Coronary artery (tissue), 2 donors: ENCODE data around the gene PLPPR5.

Experiments used
- DNase-seq: peaks from one replicate; pipeline ENCODE4 v3.0.0-alpha.2; 2017; ENCODE audit warnings: low spot score
- H3K27ac ChIP-seq, 2 donors: fragments of 200-600 bp; sonication (generic); one replicate each; pipeline ENCODE4 v1.5.1; 2016 to 2019
- H3K4me3 ChIP-seq: fragments of 200-600 bp; sonication (generic); 2 replicates; pipeline ENCODE4 v1.5.1; 2016; ENCODE audit warnings: mild to moderate bottlenecking, moderate library complexity
- TF ChIP-seq, protein P1 (sequence below): fragments of 200-600 bp; sonication (generic); IDR thresholded peaks from one replicate; pipeline ENCODE4 v1.5.1; 2019; ENCODE audit warnings: antibody characterized with exemption

The PLPPR5 gene

DNA sequence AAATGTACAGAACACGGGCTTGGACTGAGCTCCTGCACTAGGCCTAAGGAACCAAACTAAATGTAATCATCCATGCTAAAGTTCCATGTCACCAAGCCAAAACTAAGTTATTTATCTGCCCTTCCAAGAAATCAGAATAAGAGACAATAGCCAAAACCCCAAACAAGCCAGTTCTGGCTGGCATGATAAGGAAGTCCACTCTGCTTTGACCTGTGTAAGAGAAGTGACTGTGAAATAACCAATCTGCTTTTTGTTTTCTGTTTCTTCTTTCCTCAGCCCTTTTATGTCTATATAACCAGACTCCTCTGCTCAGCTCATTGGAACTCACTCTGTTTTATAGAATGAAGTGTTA, 15.1 kb downstream of the PLPPR5 start:
- TF ChIP-seq, protein P1, sequence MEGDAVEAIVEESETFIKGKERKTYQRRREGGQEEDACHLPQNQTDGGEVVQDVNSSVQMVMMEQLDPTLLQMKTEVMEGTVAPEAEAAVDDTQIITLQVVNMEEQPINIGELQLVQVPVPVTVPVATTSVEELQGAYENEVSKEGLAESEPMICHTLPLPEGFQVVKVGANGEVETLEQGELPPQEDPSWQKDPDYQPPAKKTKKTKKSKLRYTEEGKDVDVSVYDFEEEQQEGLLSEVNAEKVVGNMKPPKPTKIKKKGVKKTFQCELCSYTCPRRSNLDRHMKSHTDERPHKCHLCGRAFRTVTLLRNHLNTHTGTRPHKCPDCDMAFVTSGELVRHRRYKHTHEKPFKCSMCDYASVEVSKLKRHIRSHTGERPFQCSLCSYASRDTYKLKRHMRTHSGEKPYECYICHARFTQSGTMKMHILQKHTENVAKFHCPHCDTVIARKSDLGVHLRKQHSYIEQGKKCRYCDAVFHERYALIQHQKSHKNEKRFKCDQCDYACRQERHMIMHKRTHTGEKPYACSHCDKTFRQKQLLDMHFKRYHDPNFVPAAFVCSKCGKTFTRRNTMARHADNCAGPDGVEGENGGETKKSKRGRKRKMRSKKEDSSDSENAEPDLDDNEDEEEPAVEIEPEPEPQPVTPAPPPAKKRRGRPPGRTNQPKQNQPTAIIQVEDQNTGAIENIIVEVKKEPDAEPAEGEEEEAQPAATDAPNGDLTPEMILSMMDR = no peak
- no peak for DNase-seq
- Histone ChIP-seq H3K27ac (no peak overlapping the region), H3K4me3 (no peak overlapping the region)

DNA sequence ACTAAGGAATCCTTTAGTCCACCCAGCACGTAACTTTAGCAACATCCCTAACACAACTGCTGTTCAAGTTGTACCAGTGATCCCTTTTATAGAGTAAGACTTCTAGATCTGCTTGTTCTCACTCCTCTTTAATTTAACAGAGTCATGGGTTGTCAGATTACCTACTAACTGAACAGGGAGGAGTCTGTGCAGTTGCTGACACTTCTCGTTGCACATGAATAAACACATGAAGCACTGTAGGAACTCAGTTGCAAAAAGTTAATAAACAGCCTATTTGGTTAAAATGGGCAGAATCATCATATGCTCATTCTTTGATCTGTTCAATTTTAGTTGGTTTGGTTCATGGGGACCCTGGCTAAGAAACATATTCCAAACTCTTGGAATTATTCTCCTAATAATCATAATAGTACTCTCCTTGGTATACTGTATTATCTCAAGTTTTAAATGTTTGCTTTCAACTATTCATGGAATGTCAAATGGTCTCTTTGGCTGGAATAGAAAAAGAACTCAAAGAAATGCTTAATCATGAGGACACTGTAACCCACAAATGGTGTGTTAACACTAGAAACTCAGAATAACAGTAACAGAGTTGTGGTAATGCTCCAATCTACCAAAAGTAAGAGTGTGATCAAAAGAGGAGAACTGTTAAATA, 15.6 kb downstream of the PLPPR5 start:
- no peak overlapping the region for H3K27ac ChIP-seq
- TF ChIP-seq, protein P1 = no peak
- DNase-seq = no peak
- no peak overlapping the region for H3K4me3 ChIP-seq

DNA sequence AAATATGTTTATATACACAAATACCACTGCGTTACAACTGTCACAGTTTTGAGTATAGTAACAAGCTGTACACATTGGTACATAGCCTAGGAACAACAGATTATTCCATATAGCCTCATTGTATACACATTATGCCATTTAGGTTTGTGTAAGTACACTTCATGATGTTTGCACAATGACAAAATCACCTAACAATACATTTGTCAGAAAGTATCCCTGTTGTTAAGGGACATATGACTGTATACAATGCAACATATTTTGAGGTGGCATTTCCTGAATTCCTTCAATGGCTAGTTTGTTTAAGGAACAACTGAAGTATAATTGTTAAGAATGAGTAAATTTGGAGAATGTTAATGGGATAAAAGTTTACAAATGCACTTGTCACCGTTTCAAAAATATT, 19.0 kb downstream of the PLPPR5 start:
- Histone ChIP-seq H3K4me3 (no peak overlapping the region), H3K27ac (no peak overlapping the region)
- TF ChIP-seq, protein P1 = no peak
- DNase-seq = no peak

DNA sequence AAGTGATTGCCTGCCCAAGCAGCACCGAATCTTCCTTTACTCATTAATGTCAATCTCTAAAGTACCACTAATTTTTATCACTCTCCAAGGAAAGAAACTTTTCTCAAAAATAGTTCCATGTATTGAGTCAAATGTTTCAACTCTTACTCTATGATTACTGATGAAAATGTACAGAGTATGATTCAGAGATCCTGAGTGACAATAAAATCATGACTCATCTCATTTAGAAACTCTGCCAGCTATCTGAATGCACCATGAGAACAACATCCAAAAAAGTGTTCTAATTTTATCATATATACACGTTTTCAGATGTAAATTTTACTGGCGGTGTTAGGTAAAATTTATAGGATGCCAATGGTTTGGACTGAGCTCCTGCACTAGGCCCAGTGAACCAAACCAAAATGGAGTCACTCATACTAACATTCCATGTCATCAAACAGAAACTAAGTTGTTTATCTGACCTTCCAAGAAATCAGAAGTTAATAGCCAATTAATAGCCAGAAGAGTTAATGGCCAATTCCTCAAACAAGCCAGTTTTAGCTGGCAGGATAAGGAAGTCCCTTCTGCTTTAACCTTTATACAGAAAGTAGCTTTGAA, 22.6 kb downstream of the PLPPR5 start:
- no peak overlapping the region for H3K4me3 ChIP-seq
- H3K27ac ChIP-seq = no peak overlapping the region
- TF ChIP-seq, protein P1 = no peak
- no peak for DNase-seq

GRCh38 chr1:98979463-98979862, 25.2 kb downstream of the PLPPR5 start:
- H3K4me3 ChIP-seq = no peak overlapping the region
- no peak for DNase-seq
- TF ChIP-seq, protein P1 = no peak
- no peak overlapping the region for H3K27ac ChIP-seq

DNA sequence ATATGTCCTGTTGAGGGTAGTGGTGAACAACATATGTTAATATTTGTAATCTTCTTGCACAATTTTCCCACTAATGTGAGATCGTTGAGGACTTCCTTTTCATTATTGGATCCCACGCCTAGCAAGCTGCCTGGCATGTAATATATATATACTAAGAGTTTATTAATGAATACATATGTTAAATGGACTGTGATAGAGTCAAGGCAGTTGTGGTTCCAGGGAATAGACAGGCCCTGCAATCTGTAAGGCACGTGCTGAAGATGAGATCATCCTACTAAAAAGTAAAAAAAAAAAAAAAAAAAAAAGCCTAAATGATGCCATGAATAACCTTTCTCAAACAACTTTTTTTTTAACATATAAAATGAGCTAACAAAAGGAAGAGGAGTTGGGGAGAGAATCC, 28.9 kb downstream of the PLPPR5 start:
- TF ChIP-seq, protein P1 = no peak
- H3K4me3 ChIP-seq = no peak overlapping the region
- no peak for DNase-seq
- H3K27ac ChIP-seq = no peak overlapping the region

- TF ChIP-seq, protein P1 = no peak
- Histone ChIP-seq H3K4me3 (no peak overlapping the region), H3K27ac (no peak overlapping the region)
- no peak for DNase-seq
Observed at GRCh38 chr1:98975113-98975512, 29.5 kb downstream of the PLPPR5 start.
